Glutamatergic neuron (in vitro differentiated cells): ENCODE measurements around the gene WEE1. TPM values are rescaled to one million over a fixed set of nuclear protein-coding genes. Genes with fewer than 3 reads are reported as not detected.
"Not testable (repeated sequence)": the region's sequence is repeated elsewhere in the genome, so short reads cannot be mapped to it uniquely, and the experiment has no call there.

Source experiments
- DNase-seq: peaks from one replicate; pipeline ENCODE4 v3.0.0; 2022
- H3K27ac Mint-ChIP-seq: one replicate; pipeline ENCODE4 v1.8.0; 2020; ENCODE audit warnings: mild to moderate bottlenecking, mixed read lengths, inconsistent platforms; ENCODE audit not compliant: unreplicated experiment
- H3K27me3 Mint-ChIP-seq: one replicate; pipeline ENCODE4 v1.8.0; 2020; ENCODE audit warnings: mild to moderate bottlenecking, moderate library complexity, mixed read lengths, inconsistent platforms; ENCODE audit not compliant: unreplicated experiment
- H3K36me3 Mint-ChIP-seq: one replicate; pipeline ENCODE4 v1.8.0; 2020; ENCODE audit warnings: mild to moderate bottlenecking, mixed read lengths, inconsistent platforms; ENCODE audit not compliant: unreplicated experiment
- H3K4me1 Mint-ChIP-seq: one replicate; pipeline ENCODE4 v1.8.0; 2020; ENCODE audit warnings: mild to moderate bottlenecking, low read depth, mixed read lengths, inconsistent platforms; ENCODE audit not compliant: unreplicated experiment
- H3K4me3 Mint-ChIP-seq: one replicate; pipeline ENCODE4 v1.8.0; 2020; ENCODE audit warnings: mild to moderate bottlenecking, mixed read lengths, inconsistent platforms; ENCODE audit not compliant: unreplicated experiment
- H3K9me3 Mint-ChIP-seq: one replicate; pipeline ENCODE4 v1.8.0; 2020; ENCODE audit warnings: mild to moderate bottlenecking, moderate library complexity, mixed read lengths, inconsistent platforms; ENCODE audit not compliant: unreplicated experiment
- CTCF ChIP-seq: fragments of 200-600 bp; sonication (generic); IDR thresholded peaks from one replicate; pipeline ENCODE4 v1.5.0; 2021; ENCODE audit not compliant: partially characterized antibody, unreplicated experiment
- total RNA-seq: library from RNA; stranded (reverse); fragmentation: NEBNext Ultra II Directional; extraction: Animal tissue kit (Norgen Biotek cat#: 25700); gene quantifications from one replicate; pipeline ENCODE4 v1.2.1, GENCODE V29; 2021; ENCODE audit not compliant: unreplicated experiment

Gene WEE1
- total RNA-seq, 1 donor from 2014 or later, result 10.2 TPM

- DNase-seq, result no peak
- Mint-ChIP-seq H3K9me3 (no peaks in the 10 kb centered on the region), H3K4me3 (no peak overlapping the region)
Measured at GRCh38 chr11:9533736-9534473, 39.6 kb upstream of the WEE1 start.

GRCh38 chr11:9535189-9535781, 38.2 kb upstream of the WEE1 start:
- Mint-ChIP-seq H3K27ac (no peak overlapping the region), H3K9me3 (no peaks in the 10 kb centered on the region), H3K36me3 (no peaks in the 10 kb centered on the region), H3K27me3 (peaks cover 3% of the 10 kb centered on the region), H3K4me1 (peaks cover 8% of the 10 kb centered on the region), H3K4me3 (no peak overlapping the region)
- peak; percentile 82 for DNase-seq
- peak; percentile 88 for TF ChIP-seq CTCF

More at GRCh38 chr11:9533736-9534473, 39.6 kb upstream of the WEE1 start:
- peaks cover 3% of the 10 kb centered on the region for H3K27me3 Mint-ChIP-seq
- no peaks in the 10 kb centered on the region for H3K36me3 Mint-ChIP-seq
- no peak for TF ChIP-seq CTCF
- no peak overlapping the region for H3K27ac Mint-ChIP-seq
- H3K4me1 Mint-ChIP-seq, result peaks cover 15% of the 10 kb centered on the region

- H3K4me1 Mint-ChIP-seq, result peaks cover 7% of the 10 kb centered on the region
- no peaks in the 10 kb centered on the region for H3K9me3 Mint-ChIP-seq
- no peak for TF ChIP-seq CTCF
- H3K27me3 Mint-ChIP-seq, result no peaks in the 10 kb centered on the region
- no peak for DNase-seq
- H3K36me3 Mint-ChIP-seq, result no peaks in the 10 kb centered on the region
- no peak overlapping the region for H3K27ac Mint-ChIP-seq
- H3K4me3 Mint-ChIP-seq, result no peak overlapping the region
Measured at GRCh38 chr11:9538548-9538947, 34.9 kb upstream of the WEE1 start.

GRCh38 chr11:9549216-9549615, 24.3 kb upstream of the WEE1 start:
- not testable (repeated sequence) for H3K27me3 Mint-ChIP-seq, H3K27ac Mint-ChIP-seq, H3K4me1 Mint-ChIP-seq, DNase-seq, H3K9me3 Mint-ChIP-seq, H3K4me3 Mint-ChIP-seq
- peaks cover 16% of the 10 kb centered on the region for H3K36me3 Mint-ChIP-seq

GRCh38 chr11:9550191-9550628, 23.3 kb upstream of the WEE1 start:
- DNase-seq, result no peak
- H3K4me3 Mint-ChIP-seq, result no peak overlapping the region
- H3K27me3 Mint-ChIP-seq, result no peaks in the 10 kb centered on the region
- peaks cover 3% of the 10 kb centered on the region for H3K9me3 Mint-ChIP-seq
- H3K4me1 Mint-ChIP-seq, result no peaks in the 10 kb centered on the region
- no peak for TF ChIP-seq CTCF
- H3K27ac Mint-ChIP-seq, result no peak overlapping the region
- peaks cover 9% of the 10 kb centered on the region for H3K36me3 Mint-ChIP-seq
